Measurements from ENCODE around the gene CD276.

GRCh38 chr15:73746261-73746660 lies 62.1 kb downstream of the CD276 start:
- no peak for TF ChIP-seq CTCF (IDR thresholded peaks at IDR 0.05; ENCODE audit: low read depth, low read length)
- TF ChIP-seq EZH2phosphoT487 (IDR thresholded peaks at IDR 0.05; ENCODE audit: low read depth): no peak
